ENCODE data around the gene CRTC1. TPM values are rescaled to one million over a fixed set of nuclear protein-coding genes. Genes with fewer than 3 reads are reported as not detected.
A peak's percentile ranks its signal among the peaks of the same experiment; 100 is the strongest.

The CRTC1 gene
- total and polyA plus RNA-seq, 2 experiments from 2014 or later = 1.2 to 5.1 TPM

- no peaks in the 10 kb centered on the region for H3K27me3 ChIP-seq (replicated peaks; ENCODE audit: insufficient read depth)
- H4K20me1 ChIP-seq (ENCODE audit: insufficient read depth) = no peaks in the 10 kb centered on the region
- H3K79me2 ChIP-seq (ENCODE audit: insufficient read depth) = no peaks in the 10 kb centered on the region
- in situ Hi-C loops (cut with MboI) = no loop called here
- peak overlapping the region; percentile 87 for H3K27ac ChIP-seq
- H3F3A ChIP-seq (ENCODE audit: insufficient read depth) = peaks cover 8% of the 10 kb centered on the region; the same call in 1 of the 2 replicates
- H3K9ac ChIP-seq = peak overlapping the region; percentile 78
- no peaks in the 10 kb centered on the region for H3K36me3 ChIP-seq (ENCODE audit: low read depth)
- H3K4me3 ChIP-seq = peak overlapping the region; percentile 42
- H3K4me1 ChIP-seq (ENCODE audit: insufficient read depth) = peaks cover 22% of the 10 kb centered on the region
- TF ChIP-seq EZH2 (IDR thresholded peaks at IDR 0.05; ENCODE audit: insufficient read depth, poor library complexity, severe bottlenecking) = no peak
- TF ChIP-seq EZH2phosphoT487 (IDR thresholded peaks at IDR 0.05; ENCODE audit: insufficient read depth, low read depth) = no peak
- WGBS, 2 experiments (ENCODE audit: low coverage in 1 of 2, low lambda C conversion rate in 2 of 2, missing lambda C conversion rate in 2 of 2) = 1 to 3% methylated on average over 33 to 34 of the region's 34 CpGs
- peak overlapping the region; percentile 66 for H2AFZ ChIP-seq
- H3K9me3 ChIP-seq (ENCODE audit: low read depth) = no peaks in the 10 kb centered on the region
- H3K9me2 ChIP-seq (ENCODE audit: insufficient read depth) = no peaks in the 10 kb centered on the region
- peak; percentile 91 for DNase-seq
- peak overlapping the region; percentile 72 for H3K4me2 ChIP-seq (ENCODE audit: unreplicated experiment)
These were observed 32.9 kb upstream of the CRTC1 start for GRCh38 chr19:18650468-18651041.

- peak overlapping the region; percentile 87 for H3K27ac ChIP-seq
- no peak overlapping the region for H3K4me3 ChIP-seq
- DNase-seq = no peak
- H3K27me3 ChIP-seq (replicated peaks; ENCODE audit: insufficient read depth) = no peaks in the 10 kb centered on the region
- H3K9me2 ChIP-seq (ENCODE audit: insufficient read depth) = no peaks in the 10 kb centered on the region
- peak overlapping the region; percentile 78; the same call in 1 of the 2 replicates for H3K9ac ChIP-seq
- in situ Hi-C loops (cut with MboI) = no loop called here
- H4K20me1 ChIP-seq (ENCODE audit: insufficient read depth) = no peaks in the 10 kb centered on the region
- no peaks in the 10 kb centered on the region for H3K9me3 ChIP-seq (ENCODE audit: low read depth)
- peaks cover 8% of the 10 kb centered on the region; the same call in 1 of the 2 replicates for H3F3A ChIP-seq (ENCODE audit: insufficient read depth)
- H2AFZ ChIP-seq = no peak overlapping the region
- WGBS, 2 experiments (ENCODE audit: low coverage in 1 of 2, low lambda C conversion rate in 2 of 2, missing lambda C conversion rate in 2 of 2) = 100% methylated on average over 1 of the region's 1 CpG
- H3K79me2 ChIP-seq (ENCODE audit: insufficient read depth) = no peaks in the 10 kb centered on the region
- H3K36me3 ChIP-seq (ENCODE audit: low read depth) = no peaks in the 10 kb centered on the region
- no peak for TF ChIP-seq EZH2 (IDR thresholded peaks at IDR 0.05; ENCODE audit: insufficient read depth, poor library complexity, severe bottlenecking)
- TF ChIP-seq EZH2phosphoT487 (IDR thresholded peaks at IDR 0.05; ENCODE audit: insufficient read depth, low read depth) = no peak
- H3K4me1 ChIP-seq (ENCODE audit: insufficient read depth) = peaks cover 22% of the 10 kb centered on the region
- H3K4me2 ChIP-seq (ENCODE audit: unreplicated experiment) = no peak overlapping the region
These were observed 32.2 kb upstream of the CRTC1 start for GRCh38 chr19:18651300-18651699.

DNA sequence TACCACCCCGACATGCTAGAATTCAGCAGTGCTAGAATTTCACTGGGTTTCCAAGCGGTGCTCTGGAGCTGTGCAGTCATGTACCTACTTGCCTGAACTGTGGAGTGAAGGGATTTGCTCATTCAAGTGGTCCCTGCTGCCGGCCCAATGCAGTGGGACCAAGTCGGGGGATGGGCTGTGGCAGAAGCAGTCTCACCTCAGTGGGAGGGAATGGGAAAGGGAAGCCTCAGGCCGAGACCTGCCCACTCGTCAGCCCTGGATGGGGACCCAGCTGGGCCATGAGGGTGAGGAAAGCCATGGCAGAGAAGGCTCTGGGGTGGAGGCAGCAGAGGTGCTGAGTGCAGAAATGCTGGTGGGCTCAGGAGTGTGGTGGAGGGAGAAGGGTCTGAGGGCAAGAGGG is 31.7 kb upstream of the CRTC1 start:
- H3K36me3 ChIP-seq (ENCODE audit: low read depth) = no peaks in the 10 kb centered on the region
- in situ Hi-C loops (cut with MboI) = no loop called here
- no peaks in the 10 kb centered on the region for H3K27me3 ChIP-seq (replicated peaks; ENCODE audit: insufficient read depth)
- H3K79me2 ChIP-seq (ENCODE audit: insufficient read depth) = no peaks in the 10 kb centered on the region
- H3F3A ChIP-seq (ENCODE audit: insufficient read depth) = peaks cover 8% of the 10 kb centered on the region; the same call in 1 of the 2 replicates
- TF ChIP-seq EZH2 (IDR thresholded peaks at IDR 0.05; ENCODE audit: insufficient read depth, poor library complexity, severe bottlenecking) = no peak
- TF ChIP-seq EZH2phosphoT487 (IDR thresholded peaks at IDR 0.05; ENCODE audit: insufficient read depth, low read depth) = no peak
- DNase-seq = no peak
- H2AFZ ChIP-seq = no peak overlapping the region
- no peak overlapping the region for H3K4me2 ChIP-seq (ENCODE audit: unreplicated experiment)
- no peaks in the 10 kb centered on the region for H3K9me2 ChIP-seq (ENCODE audit: insufficient read depth)
- peaks cover 22% of the 10 kb centered on the region for H3K4me1 ChIP-seq (ENCODE audit: insufficient read depth)
- H3K9ac ChIP-seq = no peak overlapping the region
- no peaks in the 10 kb centered on the region for H3K9me3 ChIP-seq (ENCODE audit: low read depth)
- WGBS, 2 experiments (ENCODE audit: low coverage in 1 of 2, low lambda C conversion rate in 2 of 2, missing lambda C conversion rate in 2 of 2) = 76 to 81% methylated on average over 6 of the region's 6 CpGs
- H4K20me1 ChIP-seq (ENCODE audit: insufficient read depth) = no peaks in the 10 kb centered on the region
- H3K27ac ChIP-seq = no peak overlapping the region
- H3K4me3 ChIP-seq = no peak overlapping the region

DNA sequence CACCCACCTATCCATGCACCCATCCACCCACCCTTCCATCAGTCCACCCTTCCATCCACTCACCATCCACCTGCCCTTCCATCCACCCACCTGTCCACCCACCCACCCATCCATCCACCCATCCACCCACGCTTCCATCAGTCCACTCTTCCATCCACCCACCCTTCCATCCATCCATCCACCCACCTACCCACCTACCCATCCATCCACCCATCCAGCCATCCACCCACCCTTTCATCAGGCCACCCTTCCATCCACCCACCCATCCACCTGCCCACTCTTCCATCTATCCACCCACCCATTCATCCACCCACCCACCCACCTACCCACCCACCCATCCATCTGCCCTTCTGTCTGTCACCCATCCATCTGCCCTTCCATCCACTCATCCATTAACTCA is 29.6 kb upstream of the CRTC1 start:
- no peak overlapping the region for H3K4me2 ChIP-seq (ENCODE audit: unreplicated experiment)
- H3F3A ChIP-seq (ENCODE audit: insufficient read depth) = peaks cover 8% of the 10 kb centered on the region; the same call in 1 of the 2 replicates
- H3K4me1 ChIP-seq (ENCODE audit: insufficient read depth) = peaks cover 22% of the 10 kb centered on the region
- no peak overlapping the region for H3K4me3 ChIP-seq
- no peaks in the 10 kb centered on the region for H3K36me3 ChIP-seq (ENCODE audit: low read depth)
- in situ Hi-C loops (cut with MboI) = no loop called here
- H2AFZ ChIP-seq = no peak overlapping the region
- H3K9ac ChIP-seq = no peak overlapping the region
- H3K27ac ChIP-seq = no peak overlapping the region
- H3K9me2 ChIP-seq (ENCODE audit: insufficient read depth) = no peaks in the 10 kb centered on the region
- TF ChIP-seq EZH2 (IDR thresholded peaks at IDR 0.05; ENCODE audit: insufficient read depth, poor library complexity, severe bottlenecking) = no peak
- TF ChIP-seq EZH2phosphoT487 (IDR thresholded peaks at IDR 0.05; ENCODE audit: insufficient read depth, low read depth) = no peak
- no peak for DNase-seq
- WGBS, 2 experiments (ENCODE audit: low coverage in 1 of 2, low lambda C conversion rate in 2 of 2, missing lambda C conversion rate in 2 of 2) = 40 to 90% methylated on average over 1 of the region's 1 CpG
- no peaks in the 10 kb centered on the region for H3K27me3 ChIP-seq (replicated peaks; ENCODE audit: insufficient read depth)
- H3K79me2 ChIP-seq (ENCODE audit: insufficient read depth) = no peaks in the 10 kb centered on the region
- no peaks in the 10 kb centered on the region for H4K20me1 ChIP-seq (ENCODE audit: insufficient read depth)
- H3K9me3 ChIP-seq (ENCODE audit: low read depth) = no peaks in the 10 kb centered on the region
